Measurements from ENCODE around the gene BMPR1A.
A peak's percentile ranks its signal among the peaks of the same experiment; 100 is the strongest.
"Not testable (repeated sequence)": the region's sequence is repeated elsewhere in the genome, so short reads cannot be mapped to it uniquely, and the experiment has no call there.

The BMPR1A gene

GRCh38 chr10:86732771-86733170 is 23.6 kb upstream of the BMPR1A start:
- DNase-seq, result no peak

GRCh38 chr10:86733260-86733671 is 23.2 kb upstream of the BMPR1A start:
- DNase-seq, result no peak

DNA sequence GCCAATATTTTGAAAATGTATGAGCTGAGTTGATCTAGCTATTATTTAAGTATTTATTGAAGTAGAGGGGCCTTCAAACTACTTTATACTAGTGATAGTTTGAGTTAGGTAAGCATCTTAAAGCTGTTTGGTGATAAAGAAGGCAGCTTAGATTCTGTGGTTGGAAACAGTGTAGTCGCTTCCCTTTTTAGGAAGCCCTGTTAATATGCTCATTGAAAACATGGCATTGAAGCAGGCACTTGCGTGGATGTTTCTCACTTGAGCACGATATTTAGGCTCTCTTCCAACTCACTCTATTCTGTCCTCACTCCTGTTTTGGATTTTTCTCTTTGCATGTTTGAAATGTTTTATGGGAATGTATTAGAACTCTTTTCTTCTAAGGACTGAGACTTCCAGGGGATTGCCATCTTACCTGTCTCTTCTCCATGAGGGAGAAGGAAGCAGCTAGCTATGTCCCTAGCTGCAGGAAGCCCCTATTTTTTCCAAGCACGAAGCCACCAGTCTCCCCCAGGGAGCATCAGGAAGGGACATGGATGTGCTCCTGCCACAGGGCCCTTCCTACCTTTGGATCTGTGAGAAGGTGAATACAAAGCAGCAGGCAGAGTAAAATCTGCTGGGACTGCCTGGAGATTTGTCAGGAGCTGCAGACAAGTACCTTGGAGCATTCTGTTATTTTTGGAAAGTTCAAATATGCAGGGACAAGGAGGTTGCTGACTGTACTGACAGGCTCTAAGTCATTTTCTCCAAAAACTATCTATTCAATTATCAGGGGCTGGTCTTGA is 22.0 kb upstream of the BMPR1A start:
- peak; percentile 36 for DNase-seq

- DNase-seq, result not testable (repeated sequence)
Observed at GRCh38 chr10:86735278-86735677, 21.1 kb upstream of the BMPR1A start.

DNA sequence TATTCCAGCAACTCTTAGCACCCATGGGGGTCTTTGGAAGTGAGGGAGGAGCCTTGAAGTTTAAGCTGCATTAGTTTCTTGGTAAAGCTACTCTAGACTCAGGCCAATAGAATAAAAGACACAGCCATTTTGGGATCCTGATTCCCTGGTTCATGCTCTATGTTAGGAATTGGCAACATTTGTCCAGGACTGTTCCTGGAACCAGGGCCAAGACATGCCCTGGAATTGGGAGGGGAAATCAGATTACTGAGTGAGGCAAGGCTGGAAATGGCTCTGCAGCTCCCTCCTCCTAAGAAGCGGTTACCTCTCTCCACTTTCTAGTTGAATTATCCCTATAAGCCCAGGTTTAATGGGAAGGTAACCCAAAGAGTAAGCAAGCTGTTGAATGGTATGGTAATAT is 14.2 kb upstream of the BMPR1A start:
- no peak for DNase-seq

DNA sequence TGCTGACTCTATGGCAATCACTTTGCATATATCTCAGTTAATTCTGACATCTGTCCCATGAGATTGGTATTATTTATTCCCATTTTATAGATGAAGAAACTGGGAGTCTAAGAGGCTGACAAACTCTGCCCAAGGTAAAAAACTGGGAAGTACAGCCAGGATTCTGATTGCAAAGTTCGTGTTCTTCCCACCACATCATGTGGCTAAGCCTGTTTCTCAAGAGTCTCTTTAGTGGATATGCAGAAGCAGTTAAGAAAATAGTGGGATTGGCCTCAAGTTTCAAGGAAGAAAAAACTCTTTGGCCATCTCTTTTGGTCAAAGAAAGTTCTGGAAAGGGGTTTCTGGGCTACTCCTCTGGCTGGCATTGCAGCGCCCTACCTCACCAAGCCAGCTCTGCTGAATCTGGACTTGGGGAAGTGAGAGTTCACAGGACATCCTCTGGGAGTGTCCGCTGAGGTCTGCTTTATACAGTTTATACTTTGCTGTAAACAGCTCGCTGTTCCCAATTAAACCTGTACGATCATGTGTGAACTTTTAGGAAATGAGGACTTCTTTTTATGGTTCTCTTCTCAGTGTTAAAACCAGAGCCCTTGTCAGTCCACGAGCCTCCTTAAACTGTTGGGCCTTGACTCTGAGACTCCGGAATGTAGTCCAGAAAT is 12.2 kb upstream of the BMPR1A start:
- DNase-seq, result no peak

DNA sequence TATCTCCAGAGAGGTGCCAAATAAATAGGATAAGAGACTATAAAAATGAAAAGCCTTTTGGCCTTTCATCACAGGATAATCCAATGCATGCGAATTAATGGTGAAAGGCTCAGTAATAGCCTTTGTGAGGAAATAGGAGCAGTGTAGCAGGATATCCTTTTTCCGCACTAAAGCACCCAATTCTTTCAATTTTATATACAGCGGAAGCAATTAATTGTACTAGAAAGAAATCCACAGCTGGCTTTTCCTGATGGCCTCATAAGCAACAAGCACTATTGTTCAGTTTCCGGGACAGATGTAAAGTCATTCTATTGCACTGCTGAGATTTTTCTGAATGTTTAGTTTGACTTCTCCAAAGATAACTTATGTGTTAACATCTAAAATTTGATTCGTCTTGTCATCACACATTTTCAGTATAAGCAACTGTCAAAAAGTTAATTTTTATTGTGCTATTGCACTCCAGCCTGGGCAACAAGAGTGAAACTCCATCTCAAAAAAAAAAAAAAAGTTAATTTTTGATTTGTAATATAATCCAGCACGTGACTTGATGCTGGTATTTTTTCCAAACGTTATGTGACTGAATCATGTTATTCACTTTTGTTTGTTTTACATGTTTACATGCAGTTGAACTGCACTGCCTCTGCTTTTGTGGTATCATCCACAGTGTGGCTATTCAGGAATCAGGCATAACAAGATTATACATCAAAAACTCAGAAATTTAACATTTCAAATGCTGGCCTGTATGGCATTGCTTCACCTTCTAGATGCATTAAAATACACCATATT is 8.4 kb upstream of the BMPR1A start:
- no peak for DNase-seq

DNA sequence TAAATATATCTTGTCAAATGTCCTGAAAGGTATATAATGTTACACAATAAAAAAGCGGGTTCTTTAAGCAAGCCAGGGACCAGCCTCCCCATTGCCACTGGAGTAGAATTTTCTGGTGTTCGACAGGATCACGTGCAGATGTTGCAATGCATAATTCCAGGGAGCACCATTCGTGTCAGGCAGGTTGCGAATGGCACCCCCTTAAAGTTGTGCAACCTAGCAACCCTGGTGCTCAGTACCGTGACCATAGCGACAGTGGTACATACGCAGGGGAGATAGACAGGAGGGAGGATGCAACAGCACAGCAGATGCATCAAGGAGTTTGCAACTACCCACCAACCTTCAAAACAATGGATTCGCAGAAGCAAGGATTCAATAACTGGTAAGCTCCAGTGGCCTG is 6.6 kb upstream of the BMPR1A start:
- no peak for DNase-seq

DNA sequence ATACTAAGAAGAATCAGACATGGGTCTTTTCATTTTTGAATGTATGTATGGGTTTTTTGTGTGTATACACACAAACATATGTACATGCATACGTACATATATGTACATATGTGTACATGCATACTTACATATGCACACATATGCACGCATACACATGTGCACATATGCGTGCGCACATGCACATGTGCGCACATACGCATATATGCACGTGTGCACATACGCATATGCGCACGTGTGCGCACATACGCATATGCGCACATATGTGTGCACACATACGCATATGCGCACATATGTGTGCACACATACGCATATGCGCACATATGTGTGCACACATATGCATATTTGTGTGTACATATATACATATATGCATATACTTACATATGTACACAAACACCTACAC is 4.9 kb upstream of the BMPR1A start:
- no peak for DNase-seq

GRCh38 chr10:86752311-86752710 is 4.1 kb upstream of the BMPR1A start:
- no peak for DNase-seq

GRCh38 chr10:86753051-86753450 is 3.4 kb upstream of the BMPR1A start:
- no peak for DNase-seq

- no peak for DNase-seq
Observed at GRCh38 chr10:86753638-86754434, 2.6 kb upstream of the BMPR1A start.

- no peak for DNase-seq
Observed at GRCh38 chr10:86755454-86755739, 1.0 kb upstream of the BMPR1A start.

GRCh38 chr10:86755740-86756510 is 494 bp upstream of the BMPR1A start:
- DNase-seq, result peak; percentile 77

- DNase-seq, result no peak
Observed at GRCh38 chr10:86757113-86757972, 924 bp downstream of the BMPR1A start.

- no peak for DNase-seq
Observed at GRCh38 chr10:86758189-86759072, 2.0 kb downstream of the BMPR1A start.

GRCh38 chr10:86759073-86759672 is 2.8 kb downstream of the BMPR1A start:
- no peak for DNase-seq

DNA sequence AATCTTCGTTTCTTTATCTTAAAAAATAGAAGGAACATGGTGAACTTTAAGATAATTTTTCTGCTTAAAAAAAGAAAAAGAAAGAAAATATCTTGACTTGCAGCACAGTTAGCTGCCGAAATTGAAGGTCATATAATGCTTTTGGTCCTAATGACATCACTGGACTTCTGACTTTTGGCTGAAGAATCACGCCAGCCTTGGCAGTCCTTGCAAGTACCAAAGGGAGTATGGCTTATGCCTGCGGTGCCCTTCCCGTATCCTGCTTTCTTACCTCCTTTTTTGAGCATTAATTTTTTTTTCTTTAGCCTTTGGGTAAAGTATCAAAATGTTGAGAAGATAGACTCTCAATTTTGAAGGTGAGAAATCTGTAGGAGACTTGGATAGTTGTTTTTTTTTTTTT is 7.0 kb downstream of the BMPR1A start:
- DNase-seq, result no peak

- no peak for DNase-seq
Observed at GRCh38 chr10:86765548-86765947, 9.1 kb downstream of the BMPR1A start.
